ENCODE measurements around the gene VGF. TPM values are rescaled to one million over a fixed set of nuclear protein-coding genes. Genes with fewer than 3 reads are reported as not detected.
"Not testable (repeated sequence)": the region's sequence is repeated elsewhere in the genome, so short reads cannot be mapped to it uniquely, and the experiment has no call there.

VGF gene
- total RNA-seq, 1 donor from 2014 or later, result 0.96 TPM

DNA sequence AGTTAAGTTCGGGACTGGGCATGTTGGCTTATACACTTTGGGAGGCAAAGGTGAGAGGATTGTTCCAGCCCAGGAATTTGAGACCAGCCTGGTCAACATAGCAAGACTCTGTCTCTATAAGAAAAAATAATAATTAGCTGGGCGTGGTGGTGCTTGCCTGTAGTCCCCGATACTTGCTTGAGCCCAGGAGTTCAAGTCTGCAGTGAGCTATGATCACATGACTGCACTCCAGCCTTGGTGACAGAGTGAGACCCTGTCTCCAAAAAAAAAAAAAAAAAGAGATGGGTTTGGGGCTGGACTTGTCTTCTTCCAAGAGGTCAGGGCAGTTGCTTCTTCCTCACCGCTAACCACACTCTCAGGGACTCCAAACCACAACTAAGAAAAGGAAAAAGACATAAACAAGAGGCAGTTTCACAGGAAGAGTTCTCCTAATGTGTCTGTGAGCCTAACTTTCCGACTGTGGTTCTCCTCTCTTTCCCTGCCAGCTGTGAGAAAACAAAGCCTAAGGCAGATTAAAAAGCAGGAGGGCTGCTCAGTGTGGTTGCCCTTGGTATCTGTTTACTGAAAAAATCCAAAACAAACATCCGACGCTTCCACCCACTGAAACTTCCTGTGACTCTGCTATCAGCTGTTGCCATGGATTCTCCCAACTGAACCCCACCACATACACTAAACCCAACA lies 40.9 kb downstream of the VGF start:
- TF ChIP-seq, protein P1, sequence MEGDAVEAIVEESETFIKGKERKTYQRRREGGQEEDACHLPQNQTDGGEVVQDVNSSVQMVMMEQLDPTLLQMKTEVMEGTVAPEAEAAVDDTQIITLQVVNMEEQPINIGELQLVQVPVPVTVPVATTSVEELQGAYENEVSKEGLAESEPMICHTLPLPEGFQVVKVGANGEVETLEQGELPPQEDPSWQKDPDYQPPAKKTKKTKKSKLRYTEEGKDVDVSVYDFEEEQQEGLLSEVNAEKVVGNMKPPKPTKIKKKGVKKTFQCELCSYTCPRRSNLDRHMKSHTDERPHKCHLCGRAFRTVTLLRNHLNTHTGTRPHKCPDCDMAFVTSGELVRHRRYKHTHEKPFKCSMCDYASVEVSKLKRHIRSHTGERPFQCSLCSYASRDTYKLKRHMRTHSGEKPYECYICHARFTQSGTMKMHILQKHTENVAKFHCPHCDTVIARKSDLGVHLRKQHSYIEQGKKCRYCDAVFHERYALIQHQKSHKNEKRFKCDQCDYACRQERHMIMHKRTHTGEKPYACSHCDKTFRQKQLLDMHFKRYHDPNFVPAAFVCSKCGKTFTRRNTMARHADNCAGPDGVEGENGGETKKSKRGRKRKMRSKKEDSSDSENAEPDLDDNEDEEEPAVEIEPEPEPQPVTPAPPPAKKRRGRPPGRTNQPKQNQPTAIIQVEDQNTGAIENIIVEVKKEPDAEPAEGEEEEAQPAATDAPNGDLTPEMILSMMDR (IDR thresholded peaks at IDR 0.05; ENCODE audit: unreplicated experiment), result no peak
- Mint-ChIP-seq H3K27me3 (peaks cover 31% of the 10 kb centered on the region), H3K27ac (no peak overlapping the region), H3K36me3 (ENCODE audit: insufficient read depth) (no peaks in the 10 kb centered on the region), H3K4me3 (ENCODE audit: low read depth) (no peak overlapping the region), H3K9me3 (ENCODE audit: low read depth) (no peaks in the 10 kb centered on the region), H3K4me1 (ENCODE audit: low read depth) (peaks cover 25% of the 10 kb centered on the region)
- DNase-seq (ENCODE audit: low spot score, unreplicated experiment), result no peak

- no peaks in the 10 kb centered on the region for H3K9me3 Mint-ChIP-seq (ENCODE audit: low read depth)
- no peak overlapping the region for H3K4me3 Mint-ChIP-seq (ENCODE audit: low read depth)
- TF ChIP-seq, protein P1 (IDR thresholded peaks at IDR 0.05; ENCODE audit: unreplicated experiment), result no peak
- H3K4me1 Mint-ChIP-seq (ENCODE audit: low read depth), result peaks cover 25% of the 10 kb centered on the region
- DNase-seq (ENCODE audit: low spot score, unreplicated experiment), result no peak
- no peaks in the 10 kb centered on the region for H3K36me3 Mint-ChIP-seq (ENCODE audit: insufficient read depth)
- peaks cover 31% of the 10 kb centered on the region for H3K27me3 Mint-ChIP-seq
- no peak overlapping the region for H3K27ac Mint-ChIP-seq
Observed at GRCh38 chr7:101123703-101124068, 41.7 kb downstream of the VGF start.

DNA sequence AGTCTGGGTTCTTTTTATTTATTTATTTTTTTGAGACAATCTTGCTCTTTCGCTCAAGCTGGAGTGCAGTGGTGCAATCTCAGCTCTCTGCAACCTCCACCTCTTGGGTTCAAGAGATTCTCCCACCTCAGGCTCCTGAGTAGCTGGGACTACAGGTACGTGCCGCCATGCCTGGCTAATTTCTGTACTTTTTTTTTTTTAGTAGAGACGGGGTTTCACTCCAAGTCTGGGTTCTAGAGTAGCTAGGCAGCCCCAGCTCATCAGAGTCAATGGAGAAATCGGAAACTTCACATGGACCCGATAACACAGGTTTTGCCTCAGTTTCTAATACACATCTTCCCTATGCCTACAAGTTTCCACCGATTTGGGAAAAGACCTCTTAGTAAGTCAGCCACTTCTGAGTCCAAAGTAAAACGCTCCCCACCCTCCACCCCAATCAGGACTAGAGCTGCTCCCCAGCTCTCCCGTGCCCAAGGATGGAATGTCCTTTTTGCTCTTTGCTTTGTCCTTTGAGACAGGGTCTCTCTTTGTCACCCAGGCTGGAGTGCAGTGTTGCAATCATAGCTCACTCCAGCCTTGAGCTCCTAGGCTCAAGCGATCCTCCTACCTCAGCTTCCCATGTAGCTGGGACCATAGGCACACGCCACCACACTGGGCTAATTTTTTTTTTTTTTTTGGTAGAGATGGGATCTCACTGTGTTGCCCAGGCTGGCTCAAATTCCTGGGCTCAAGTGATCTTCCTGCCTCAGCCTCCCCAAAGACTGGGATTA lies 42.3 kb downstream of the VGF start:
- TF ChIP-seq, protein P1 (IDR thresholded peaks at IDR 0.05; ENCODE audit: unreplicated experiment), result no peak
- H3K36me3 Mint-ChIP-seq (ENCODE audit: insufficient read depth), result no peaks in the 10 kb centered on the region
- peaks cover 25% of the 10 kb centered on the region for H3K4me1 Mint-ChIP-seq (ENCODE audit: low read depth)
- H3K27ac Mint-ChIP-seq, result no peak overlapping the region
- DNase-seq (ENCODE audit: low spot score, unreplicated experiment), result no peak
- H3K9me3 Mint-ChIP-seq (ENCODE audit: low read depth), result no peaks in the 10 kb centered on the region
- peaks cover 27% of the 10 kb centered on the region for H3K27me3 Mint-ChIP-seq
- H3K4me3 Mint-ChIP-seq (ENCODE audit: low read depth), result no peak overlapping the region

- TF ChIP-seq, protein P1 (IDR thresholded peaks at IDR 0.05; ENCODE audit: unreplicated experiment), result no peak
- Mint-ChIP-seq H3K27ac (peak overlapping the region; percentile 81), H3K4me3 (ENCODE audit: low read depth) (no peak overlapping the region), H3K4me1 (ENCODE audit: low read depth) (peaks cover 24% of the 10 kb centered on the region), H3K9me3 (ENCODE audit: low read depth) (no peaks in the 10 kb centered on the region), H3K36me3 (ENCODE audit: insufficient read depth) (no peaks in the 10 kb centered on the region), H3K27me3 (peaks cover 19% of the 10 kb centered on the region)
- DNase-seq (ENCODE audit: low spot score, unreplicated experiment), result no peak
Observed at GRCh38 chr7:101121991-101122932, 43.1 kb downstream of the VGF start.

GRCh38 chr7:101121631-101121990 lies 43.8 kb downstream of the VGF start:
- H3K4me3 Mint-ChIP-seq (ENCODE audit: low read depth); H3K27ac Mint-ChIP-seq; DNase-seq (ENCODE audit: low spot score, unreplicated experiment); H3K9me3 Mint-ChIP-seq (ENCODE audit: low read depth); H3K36me3 Mint-ChIP-seq (ENCODE audit: insufficient read depth): not testable (repeated sequence)
- H3K27me3 Mint-ChIP-seq, result peaks cover 13% of the 10 kb centered on the region
- peaks cover 18% of the 10 kb centered on the region for H3K4me1 Mint-ChIP-seq (ENCODE audit: low read depth)

Measured in progenitor cell of endocrine pancreas (in vitro differentiated cells).